Smooth muscle cell (in vitro differentiated cells): ENCODE data around the gene PRUNE1. TPM values are rescaled to one million over a fixed set of nuclear protein-coding genes. Genes with fewer than 3 reads are reported as not detected.

Experiments
- DNase-seq: peaks from one replicate; lab custom pipeline; 2025; ENCODE audit not compliant: unreplicated experiment; lab: John Stamatoyannopoulos, UW
- H2AFZ ChIP-seq: fragments of 200-600 bp; sonication (generic); 2 replicates; pipeline ENCODE4 v1.6.0; 2016; ENCODE audit warnings: antibody characterized with exemption, low read depth, mild to moderate bottlenecking
- H3F3A ChIP-seq: fragments of 200-600 bp; sonication (generic); 2 replicates; pipeline ENCODE4 v1.6.0; 2017; ENCODE audit warnings: antibody characterized with exemption, low read depth
- H3K27ac ChIP-seq: fragments of 200-600 bp; sonication (generic); 2 replicates; pipeline ENCODE4 v1.5.1; 2016; ENCODE audit warnings: low read depth, mild to moderate bottlenecking
- H3K27me3 ChIP-seq: fragments of 200-600 bp; sonication (generic); 2 replicates; pipeline ENCODE4 v1.6.1; 2016; ENCODE audit warnings: low read depth, mild to moderate bottlenecking
- H3K36me3 ChIP-seq: fragments of 200-600 bp; sonication (generic); 2 replicates; pipeline ENCODE4 v1.5.1; 2016; ENCODE audit warnings: low read depth
- H3K4me1 ChIP-seq: fragments of 200-600 bp; sonication (generic); 2 replicates; pipeline ENCODE4 v1.5.1; 2016; ENCODE audit warnings: low read depth
- H3K4me2 ChIP-seq: fragments of 200-600 bp; sonication (generic); 2 replicates; pipeline ENCODE4 v1.6.0; 2016; ENCODE audit warnings: mild to moderate bottlenecking
- H3K4me3 ChIP-seq: fragments of 200-600 bp; sonication (generic); 2 replicates; pipeline ENCODE4 v1.5.1; 2016; ENCODE audit warnings: mild to moderate bottlenecking
- H3K79me2 ChIP-seq: fragments of 200-600 bp; sonication (generic); 2 replicates; pipeline ENCODE4 v1.6.0; 2016; ENCODE audit warnings: low read depth, mild to moderate bottlenecking
- H3K9ac ChIP-seq: fragments of 200-600 bp; sonication (generic); 2 replicates; pipeline ENCODE4 v1.6.0; 2016; ENCODE audit warnings: low read depth
- H3K9me3 ChIP-seq: fragments of 200-600 bp; sonication (generic); replicated peaks from 2 replicates; pipeline ENCODE4 v1.5.1; 2016; ENCODE audit warnings: low read depth
- H4K20me1 ChIP-seq: fragments of 200-600 bp; sonication (generic); 2 replicates; pipeline ENCODE4 v1.6.0; 2016; ENCODE audit warnings: low read depth
- CTCF ChIP-seq: fragments of 200-600 bp; sonication (generic); IDR thresholded peaks from 2 replicates; pipeline ENCODE4 v1.5.1; 2017; ENCODE audit warnings: borderline replicate concordance, mild to moderate bottlenecking, antibody characterized with exemption; ENCODE audit not compliant: insufficient read depth, poor library complexity, severe bottlenecking
- WGBS: methylation state at CpG from one replicate; pipeline ENCODE4 v1.1.7; 2016; ENCODE audit warnings: low lambda C conversion rate; 5-methylcytosine and 5-hydroxymethylcytosine counted together
- polyA plus RNA-seq: library from polyadenylated mRNA; unstranded; fragments of >200 nt; fragmentation: Nextera tagmentation; extraction: Ambion mirVana; gene quantifications from 2 replicates; pipeline ENCODE4 v1.2.1, GENCODE V29; 2016
- total RNA-seq: library from RNA; depleted of rRNA; stranded (reverse); fragments of >200 nt; gene quantifications from 2 replicates; pipeline ENCODE4 v1.2.3, GENCODE V29; 2014

Gene PRUNE1
- total and polyA plus RNA-seq, 2 experiments from 2014 or later = 15.2 to 19.5 TPM

DNA sequence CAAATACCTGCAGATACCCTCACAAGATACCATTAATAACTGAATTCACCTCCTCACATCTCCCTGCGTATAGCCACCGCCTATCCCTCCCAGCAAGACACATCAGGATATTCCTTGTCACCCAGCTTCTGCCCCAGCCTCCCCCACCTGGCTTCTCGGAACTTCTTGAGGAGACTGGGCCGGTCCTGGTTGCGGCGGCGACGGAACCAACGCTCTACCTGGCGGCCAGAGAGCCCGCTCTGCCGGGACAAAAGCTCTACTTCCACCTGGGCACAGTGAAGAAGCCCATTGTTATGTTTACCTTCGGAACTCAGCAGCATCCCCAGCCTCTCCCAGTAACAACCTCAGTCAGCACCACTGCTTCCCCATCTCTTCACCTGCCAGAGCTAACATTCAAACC, 40.3 kb upstream of the PRUNE1 start:
- no peak overlapping the region for H3K27ac ChIP-seq
- peaks cover 51% of the 10 kb centered on the region for H4K20me1 ChIP-seq
- no peak overlapping the region for H3K4me3 ChIP-seq
- H3F3A ChIP-seq = peaks cover 16% of the 10 kb centered on the region
- peaks cover 45% of the 10 kb centered on the region for H3K79me2 ChIP-seq
- H3K4me1 ChIP-seq = peaks cover 21% of the 10 kb centered on the region
- H3K4me2 ChIP-seq = no peak overlapping the region
- H3K27me3 ChIP-seq = no peaks in the 10 kb centered on the region
- WGBS = 97% methylated on average over 13 of the region's 13 CpGs
- no peaks in the 10 kb centered on the region for H3K9me3 ChIP-seq
- no peak overlapping the region for H3K9ac ChIP-seq
- no peak for DNase-seq
- no peaks in the 10 kb centered on the region for H3K36me3 ChIP-seq
- TF ChIP-seq CTCF = no peak
- H2AFZ ChIP-seq = no peak overlapping the region

DNA sequence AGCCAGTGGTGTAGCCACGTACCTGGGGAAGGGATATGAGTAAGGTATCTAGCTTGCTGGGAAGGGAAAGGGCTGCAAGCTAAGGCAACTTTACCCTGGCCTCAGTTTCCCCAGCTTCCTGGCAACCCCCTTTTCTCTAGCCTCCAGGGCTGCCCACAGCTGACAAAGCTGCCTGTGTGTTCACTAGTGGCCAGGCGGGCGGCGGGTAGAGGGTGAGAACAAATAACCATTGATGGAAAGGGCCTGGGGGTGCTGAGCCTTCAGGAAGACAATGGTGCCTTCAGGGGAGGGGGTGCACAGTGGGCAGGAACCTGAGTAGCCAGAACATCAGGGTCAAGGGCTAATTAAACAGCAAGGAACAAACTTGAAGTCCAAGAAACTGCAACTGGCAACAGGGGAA, 39.8 kb upstream of the PRUNE1 start:
- no peak for TF ChIP-seq CTCF
- Histone ChIP-seq H3K4me1 (peaks cover 27% of the 10 kb centered on the region), H3K27ac (no peak overlapping the region), H3K9ac (no peak overlapping the region), H3K27me3 (no peaks in the 10 kb centered on the region), H3K4me3 (no peak overlapping the region), H3K36me3 (no peaks in the 10 kb centered on the region), H3K79me2 (peaks cover 51% of the 10 kb centered on the region), H4K20me1 (peaks cover 57% of the 10 kb centered on the region), H3K9me3 (no peaks in the 10 kb centered on the region), H3K4me2 (no peak overlapping the region), H3F3A (peaks cover 16% of the 10 kb centered on the region), H2AFZ (no peak overlapping the region)
- no peak for DNase-seq
- 96% methylated on average over 4 of the region's 4 CpGs for WGBS

- H3K4me2 ChIP-seq = no peak overlapping the region
- H3K36me3 ChIP-seq = no peaks in the 10 kb centered on the region
- 96% methylated on average over 3 of the region's 3 CpGs for WGBS
- no peak overlapping the region for H3K27ac ChIP-seq
- H3K4me1 ChIP-seq = peaks cover 31% of the 10 kb centered on the region
- no peaks in the 10 kb centered on the region for H3K9me3 ChIP-seq
- no peak overlapping the region for H3K4me3 ChIP-seq
- H3K79me2 ChIP-seq = peaks cover 57% of the 10 kb centered on the region
- no peak overlapping the region for H2AFZ ChIP-seq
- no peak for TF ChIP-seq CTCF
- DNase-seq = no peak
- no peak overlapping the region for H3K9ac ChIP-seq
- no peaks in the 10 kb centered on the region for H3K27me3 ChIP-seq
- peaks cover 11% of the 10 kb centered on the region for H3F3A ChIP-seq
- peaks cover 58% of the 10 kb centered on the region for H4K20me1 ChIP-seq
These were observed 38.6 kb upstream of the PRUNE1 start for GRCh38 chr1:150969626-150970025.

DNA sequence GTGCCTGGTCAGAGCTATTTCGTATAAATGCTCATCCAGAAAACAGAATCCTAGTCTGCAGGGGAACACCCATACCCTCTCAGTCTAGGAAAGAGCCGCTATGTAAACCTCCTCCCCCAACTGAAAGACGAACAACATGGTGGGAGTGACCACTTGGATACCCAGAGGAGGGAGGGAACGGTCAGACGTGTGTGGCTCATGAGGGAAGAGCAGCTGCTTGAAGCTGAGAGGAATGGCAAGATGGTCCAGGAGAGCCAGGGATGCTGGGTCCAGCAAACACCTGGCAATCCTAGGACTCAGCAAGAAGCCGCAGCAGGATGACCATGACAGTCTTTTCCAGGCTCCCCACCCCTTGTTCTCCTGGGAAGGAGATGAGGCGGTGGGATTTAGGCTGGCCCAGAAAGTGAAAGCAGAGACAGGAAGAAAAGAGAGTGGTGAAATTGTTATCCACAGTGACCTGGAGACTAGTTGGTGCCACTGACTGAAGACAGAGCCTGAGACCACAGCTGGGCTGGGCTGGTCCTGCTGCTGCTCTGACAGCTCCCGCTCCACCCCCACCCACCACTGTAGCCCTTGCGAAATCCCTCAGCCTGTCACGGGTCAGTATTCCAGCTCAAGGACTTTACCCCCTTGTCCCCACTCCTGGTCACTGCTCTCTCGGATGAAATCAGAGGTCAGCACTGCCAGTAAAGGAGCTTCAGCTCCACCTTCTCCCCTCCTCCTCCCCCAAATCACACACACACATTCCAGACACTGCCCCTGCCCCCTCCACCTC, 37.3 kb upstream of the PRUNE1 start:
- DNase-seq = peak; percentile 27
- peak overlapping the region; percentile 100 for H3K4me2 ChIP-seq
- no peaks in the 10 kb centered on the region for H3K9me3 ChIP-seq
- H3K9ac ChIP-seq = peak overlapping the region; percentile 28
- H3K36me3 ChIP-seq = no peaks in the 10 kb centered on the region
- peaks cover 57% of the 10 kb centered on the region for H3K79me2 ChIP-seq
- 48% methylated on average over 11 of the region's 11 CpGs for WGBS
- H2AFZ ChIP-seq = no peak overlapping the region
- peaks cover 17% of the 10 kb centered on the region for H3F3A ChIP-seq
- H4K20me1 ChIP-seq = peaks cover 58% of the 10 kb centered on the region
- peak overlapping the region; percentile 84 for H3K4me3 ChIP-seq
- H3K27me3 ChIP-seq = no peaks in the 10 kb centered on the region
- no peak for TF ChIP-seq CTCF
- peak overlapping the region; percentile 65 for H3K27ac ChIP-seq
- H3K4me1 ChIP-seq = peaks cover 31% of the 10 kb centered on the region
